Esophagus squamous epithelium (tissue), 4 donors: Measurements from ENCODE around the gene GK2.

Experiments used
- POLR2A ChIP-seq, 4 donors: fragments of 450-650 bp; IDR thresholded peaks; one replicate each; pipeline ENCODE4 v1.6.1; 2017; ENCODE audit warnings: antibody characterized with exemption in 4 of 4, mild to moderate bottlenecking in 4 of 4, moderate library complexity in 3 of 4
- TF ChIP-seq, protein P1 (sequence below), 6 experiments: fragments of 450-650 bp in 4 of 6; fragments of 200-600 bp in 2 of 6; sonication (generic) in 2 of 6; IDR thresholded peaks; one replicate each; pipeline ENCODE4 v1.5.1; 2016 to 2019; ENCODE audit warnings: antibody characterized with exemption in 6 of 6, mild to moderate bottlenecking in 4 of 6, moderate library complexity in 4 of 6

DNA sequence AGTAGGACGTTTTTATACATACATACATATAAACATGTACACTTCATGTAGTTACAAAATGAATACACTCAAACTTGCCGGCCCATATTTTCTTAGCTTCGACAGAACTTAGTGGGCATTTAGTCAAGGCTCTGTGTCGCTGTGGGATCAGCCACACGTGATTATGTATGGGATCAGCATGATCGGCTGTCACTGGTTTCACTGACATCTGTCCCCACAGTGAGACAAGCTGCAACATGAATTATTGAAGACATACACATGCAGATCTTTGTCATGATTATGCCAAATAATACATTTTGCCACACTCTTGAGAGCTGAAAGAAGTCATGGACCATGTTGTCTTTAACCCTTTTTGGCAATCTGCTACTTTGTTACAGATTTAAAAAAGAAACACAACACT, 44.0 kb downstream of the GK2 start:
- no peak for TF ChIP-seq POLR2A (IDR thresholded peaks at IDR 0.05)
- TF ChIP-seq, protein P1, sequence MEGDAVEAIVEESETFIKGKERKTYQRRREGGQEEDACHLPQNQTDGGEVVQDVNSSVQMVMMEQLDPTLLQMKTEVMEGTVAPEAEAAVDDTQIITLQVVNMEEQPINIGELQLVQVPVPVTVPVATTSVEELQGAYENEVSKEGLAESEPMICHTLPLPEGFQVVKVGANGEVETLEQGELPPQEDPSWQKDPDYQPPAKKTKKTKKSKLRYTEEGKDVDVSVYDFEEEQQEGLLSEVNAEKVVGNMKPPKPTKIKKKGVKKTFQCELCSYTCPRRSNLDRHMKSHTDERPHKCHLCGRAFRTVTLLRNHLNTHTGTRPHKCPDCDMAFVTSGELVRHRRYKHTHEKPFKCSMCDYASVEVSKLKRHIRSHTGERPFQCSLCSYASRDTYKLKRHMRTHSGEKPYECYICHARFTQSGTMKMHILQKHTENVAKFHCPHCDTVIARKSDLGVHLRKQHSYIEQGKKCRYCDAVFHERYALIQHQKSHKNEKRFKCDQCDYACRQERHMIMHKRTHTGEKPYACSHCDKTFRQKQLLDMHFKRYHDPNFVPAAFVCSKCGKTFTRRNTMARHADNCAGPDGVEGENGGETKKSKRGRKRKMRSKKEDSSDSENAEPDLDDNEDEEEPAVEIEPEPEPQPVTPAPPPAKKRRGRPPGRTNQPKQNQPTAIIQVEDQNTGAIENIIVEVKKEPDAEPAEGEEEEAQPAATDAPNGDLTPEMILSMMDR (IDR thresholded peaks at IDR 0.05) = no peak
